Sciatic nerve (tissue), 2 donors: ENCODE data around the gene B4GALT2. TPM values are rescaled to one million over a fixed set of nuclear protein-coding genes. Genes with fewer than 3 reads are reported as not detected.

ENCODE experiments used
- ATAC-seq: fragments of 200-7000 bp; cut with Tn5 transposase; one replicate; pipeline ENCODE4 v1.9.1; 2020; ENCODE audit warnings: mild to moderate bottlenecking, moderate library complexity
- DNase-seq: peaks from one replicate; pipeline ENCODE4 v3.0.0-alpha.2; 2020; ENCODE audit warnings: low spot score
- intact Hi-C: fragments of 100-400 bp; cut with DNase I; formaldehyde crosslinking; loops from one replicate; pipeline ENCODE4 v1.14.2; 2022
- total RNA-seq: library from RNA; stranded (reverse); fragmentation: NEBNext Ultra II Directional; extraction: Animal tissue kit (Norgen Biotek cat#: 25700); gene quantifications from one replicate; pipeline ENCODE4 v1.2.1, GENCODE V29; 2021
- donor health status: DM: no; HTN: no; CAD: no.
- donor health status: DM: no; HTN: no; CAD: no.

Gene B4GALT2
- total RNA-seq, 1 donor from 2014 or later = 26.5 TPM

DNA sequence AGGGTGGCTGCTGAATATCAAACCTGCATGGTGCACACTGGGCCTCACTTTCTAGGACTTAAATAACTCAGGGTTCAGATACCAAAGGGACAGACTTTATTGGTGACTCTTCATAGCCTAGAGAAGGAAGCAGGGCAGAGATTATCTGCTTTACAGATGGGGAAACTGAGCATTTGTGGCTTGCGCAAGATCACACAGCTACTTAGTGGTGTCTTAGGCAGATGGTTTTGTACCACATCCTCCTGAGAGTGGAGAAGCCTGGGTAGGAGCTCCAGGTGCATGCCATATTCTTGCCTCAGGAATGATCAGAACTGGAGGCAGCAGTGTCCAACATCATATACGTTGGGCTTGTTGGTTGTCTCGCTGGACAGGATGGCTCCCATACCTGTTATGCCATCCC lies 16.0 kb upstream of the B4GALT2 start:
- no peak for ATAC-seq
- no peak for DNase-seq
- intact Hi-C loops = no loop called here

DNA sequence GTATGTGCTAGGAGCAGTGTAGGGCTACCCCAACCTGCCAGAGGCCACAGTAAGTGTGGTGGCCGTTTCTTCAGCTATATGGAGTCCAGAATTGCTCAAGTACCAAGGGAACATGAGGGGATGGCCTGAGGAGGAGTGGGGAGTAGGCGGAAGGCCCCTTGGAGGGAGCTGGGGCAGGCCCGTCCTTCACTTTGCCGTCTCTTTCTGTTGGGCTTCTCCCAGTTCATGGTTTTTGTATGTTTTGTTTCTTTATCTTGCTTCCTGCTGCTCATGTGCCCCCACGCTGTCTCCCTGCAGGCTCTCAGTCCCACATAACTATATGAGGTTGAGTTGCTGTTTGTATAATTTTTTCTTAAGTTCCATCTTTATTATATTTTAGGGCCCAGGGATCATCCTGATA lies 15.1 kb upstream of the B4GALT2 start:
- DNase-seq (no peak), ATAC-seq (no peak)
- intact Hi-C loops = no loop called here

DNA sequence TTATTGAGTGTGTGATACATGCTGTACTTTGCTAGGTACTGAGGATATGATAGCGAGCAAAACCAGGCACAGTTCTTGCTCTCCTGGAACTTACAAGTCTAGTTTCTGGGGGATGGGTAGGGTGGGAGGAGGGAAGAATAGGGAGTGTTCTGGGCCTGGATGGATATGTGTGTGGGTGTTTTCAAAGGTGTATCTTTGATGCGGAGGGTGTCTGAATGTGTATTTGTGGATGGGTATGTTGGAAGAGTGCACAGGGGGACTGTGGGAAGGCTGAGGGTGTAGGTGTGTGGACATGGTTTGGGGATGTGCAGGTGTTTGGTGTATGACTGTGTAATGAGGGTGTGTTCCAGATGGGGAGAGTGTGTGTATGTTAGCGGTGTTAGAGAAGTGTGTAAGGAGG lies 13.7 kb upstream of the B4GALT2 start:
- DNase-seq (no peak), ATAC-seq (no peak)
- intact Hi-C loops = no loop called here

DNA sequence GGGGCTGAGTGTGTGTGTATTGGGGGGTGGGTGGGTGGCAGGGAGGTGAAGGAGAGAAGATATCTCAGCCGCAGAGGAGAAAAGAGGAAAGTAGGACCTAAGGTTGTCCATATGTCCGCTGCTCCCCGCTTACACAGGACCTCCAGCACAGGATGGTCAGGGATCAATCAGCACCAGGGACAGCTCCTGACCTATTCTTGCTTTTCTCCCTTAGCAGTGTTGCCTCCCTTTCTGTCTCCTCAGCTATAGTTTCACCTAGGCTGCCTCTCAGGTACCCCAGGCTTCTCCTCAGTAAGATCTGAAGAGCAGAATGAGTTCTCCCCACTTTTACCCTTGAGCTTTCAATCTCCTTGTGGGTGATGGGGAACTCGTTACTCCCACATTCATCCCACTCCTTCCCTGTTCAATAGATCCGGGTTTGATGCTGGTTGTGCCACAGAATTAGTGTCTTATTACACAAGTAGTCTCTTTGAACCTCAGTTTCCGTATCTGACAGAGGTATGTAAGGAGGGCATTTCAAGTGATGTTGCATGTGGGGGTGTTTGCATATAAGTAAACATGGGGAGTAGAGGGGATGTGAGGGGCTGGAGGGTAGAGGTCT lies 10.6 kb upstream of the B4GALT2 start:
- intact Hi-C loops = no loop called here
- DNase-seq (no peak), ATAC-seq (no peak)

DNA sequence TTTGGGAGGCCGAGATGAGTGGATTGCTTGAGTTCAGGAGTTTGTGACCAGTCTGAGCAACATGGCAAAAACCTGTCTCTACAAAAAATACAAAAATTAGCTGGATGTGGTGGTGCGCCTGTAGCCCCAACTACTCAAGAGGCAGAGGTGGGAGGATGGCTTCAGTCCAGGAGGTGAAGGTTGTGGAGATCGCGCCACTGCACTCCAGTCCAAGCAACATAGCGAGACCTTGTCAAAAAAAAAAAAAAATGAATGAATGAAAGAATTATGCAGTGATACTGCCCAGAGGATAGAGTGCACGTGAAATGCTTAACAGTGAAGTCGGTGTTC lies 9.6 kb upstream of the B4GALT2 start:
- DNase-seq = no peak
- intact Hi-C loops = no loop called here
- no peak for ATAC-seq

DNA sequence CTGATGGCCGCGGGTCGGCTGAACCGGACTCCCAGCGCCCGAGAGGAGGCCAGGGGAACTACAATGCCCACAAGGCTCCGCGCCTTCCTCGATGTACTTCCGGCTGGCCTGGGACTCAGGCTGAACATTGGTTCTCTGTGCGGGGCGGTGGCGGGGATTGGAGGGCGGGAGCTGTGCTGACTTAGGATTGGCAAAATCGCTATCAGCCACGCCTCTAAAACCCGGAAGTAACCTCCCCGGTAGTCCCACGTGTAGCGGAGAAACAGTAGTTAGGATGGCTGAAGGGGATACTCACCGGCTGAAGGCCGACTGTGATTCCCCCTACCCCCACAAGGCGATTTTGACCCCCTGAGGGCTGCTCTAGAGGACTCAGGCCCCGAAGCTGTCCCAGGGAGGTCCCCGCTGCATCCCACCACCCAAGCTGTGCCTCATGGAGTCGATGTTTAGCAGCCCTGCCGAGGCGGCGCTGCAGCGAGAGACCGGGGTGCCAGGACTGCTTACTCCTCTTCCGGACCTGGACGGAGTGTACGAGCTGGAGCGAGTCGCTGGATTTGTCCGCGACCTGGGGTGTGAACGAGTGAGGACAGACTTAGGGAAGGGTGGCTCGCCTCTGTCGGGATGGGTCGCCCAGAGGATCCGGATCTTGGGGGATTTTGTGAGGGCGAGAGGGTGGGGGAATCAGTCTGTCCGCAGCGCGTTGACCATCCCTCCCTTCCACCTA lies 9.1 kb upstream of the B4GALT2 start, which contains the start of gene DPH2:
Gene DPH2, plus strand, starts transcription at position 265 of the 721 bp plus-strand sequence. Its CDS starts 166 bp downstream, at position 431.
- intact Hi-C loops = no loop called here
- ATAC-seq (peak; percentile 96), DNase-seq (peak; percentile 97)

DNA sequence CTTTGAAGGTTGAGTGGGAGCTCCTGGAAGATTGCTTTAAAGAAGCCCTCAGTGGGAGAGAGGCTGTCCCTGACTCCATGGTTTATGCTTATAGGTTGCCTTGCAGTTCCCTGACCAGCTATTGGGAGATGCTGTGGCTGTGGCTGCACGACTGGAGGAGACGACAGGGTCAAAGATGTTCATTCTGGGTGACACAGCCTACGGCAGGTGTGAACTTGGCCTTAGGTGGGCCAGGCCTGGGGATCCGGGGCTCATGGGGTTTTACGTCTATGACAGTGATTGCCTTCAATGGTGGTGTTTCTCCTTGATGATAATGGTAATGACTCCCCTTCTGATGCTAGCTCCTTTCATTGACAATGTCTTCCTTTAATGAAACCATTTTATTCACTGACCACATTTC lies 8.5 kb upstream of the B4GALT2 start:
- ATAC-seq (no peak), DNase-seq (no peak)
- intact Hi-C loops = no loop called here

DNA sequence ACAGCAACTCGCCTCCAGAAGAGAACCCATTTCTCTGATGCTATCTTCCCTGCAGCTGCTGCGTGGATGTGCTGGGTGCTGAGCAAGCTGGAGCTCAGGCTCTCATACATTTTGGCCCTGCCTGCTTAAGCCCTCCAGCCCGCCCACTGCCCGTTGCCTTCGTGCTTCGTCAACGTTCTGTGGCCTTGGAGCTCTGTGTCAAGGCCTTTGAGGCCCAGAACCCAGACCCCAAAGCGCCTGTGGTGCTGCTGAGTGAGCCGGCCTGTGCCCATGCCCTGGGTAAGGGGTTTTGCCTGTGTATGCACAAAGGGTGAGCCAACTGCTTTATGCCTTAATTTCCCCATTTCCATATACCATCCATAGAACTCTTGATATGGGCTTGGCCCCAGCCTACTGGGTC lies 8.1 kb upstream of the B4GALT2 start:
- intact Hi-C loops = no loop called here
- ATAC-seq = no peak

DNA sequence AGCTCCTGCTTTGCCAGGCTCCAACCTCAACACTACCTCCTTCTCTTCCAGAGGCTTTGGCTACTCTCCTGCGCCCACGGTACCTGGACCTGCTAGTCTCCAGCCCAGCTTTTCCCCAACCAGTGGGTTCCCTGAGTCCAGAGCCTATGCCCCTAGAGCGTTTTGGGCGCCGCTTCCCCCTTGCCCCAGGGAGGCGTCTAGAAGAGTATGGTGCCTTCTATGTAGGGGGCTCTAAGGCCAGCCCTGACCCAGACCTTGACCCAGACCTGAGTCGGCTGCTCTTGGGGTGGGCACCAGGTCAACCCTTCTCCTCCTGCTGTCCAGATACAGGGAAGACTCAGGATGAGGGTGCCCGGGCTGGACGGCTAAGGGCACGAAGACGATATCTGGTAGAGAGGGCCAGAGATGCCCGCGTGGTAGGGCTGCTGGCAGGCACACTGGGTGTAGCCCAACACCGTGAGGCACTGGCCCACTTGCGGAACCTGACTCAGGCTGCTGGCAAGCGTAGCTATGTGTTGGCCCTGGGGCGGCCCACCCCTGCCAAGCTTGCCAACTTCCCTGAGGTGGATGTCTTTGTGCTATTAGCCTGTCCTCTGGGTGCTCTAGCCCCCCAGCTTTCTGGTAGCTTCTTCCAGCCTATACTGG lies 7.6 kb upstream of the B4GALT2 start:
- intact Hi-C loops = no loop called here
- no peak for ATAC-seq

More for the DNA sequence above, 8.1 kb upstream of the B4GALT2 start:
- no peak for DNase-seq

DNA sequence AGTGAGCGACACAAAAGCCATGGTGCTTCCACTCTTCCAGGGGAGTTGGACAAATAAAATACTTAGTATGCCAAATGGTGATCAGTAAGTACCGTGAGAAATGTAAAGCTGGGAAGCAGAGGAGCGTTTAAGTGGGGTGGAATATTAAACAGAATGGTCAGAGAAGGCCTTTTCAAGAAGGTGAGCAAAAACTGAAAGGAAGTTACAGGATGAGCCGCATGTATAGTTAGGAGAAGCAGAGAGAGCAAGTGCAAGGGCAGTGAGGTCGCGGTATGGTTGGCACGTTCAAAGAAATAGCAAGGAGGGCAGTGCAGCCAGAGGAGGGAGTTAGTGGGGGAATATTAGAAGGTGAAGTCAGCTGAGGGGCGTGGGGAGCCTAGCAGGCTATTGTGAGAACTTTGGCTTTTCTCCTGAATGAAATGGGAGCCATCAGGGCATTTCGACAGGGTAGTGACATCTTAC lies 5.0 kb upstream of the B4GALT2 start:
- DNase-seq = peak; percentile 54
- no peak for ATAC-seq
- intact Hi-C loops = no loop called here

More for the DNA sequence above, 7.6 kb upstream of the B4GALT2 start:
- DNase-seq = no peak

DNA sequence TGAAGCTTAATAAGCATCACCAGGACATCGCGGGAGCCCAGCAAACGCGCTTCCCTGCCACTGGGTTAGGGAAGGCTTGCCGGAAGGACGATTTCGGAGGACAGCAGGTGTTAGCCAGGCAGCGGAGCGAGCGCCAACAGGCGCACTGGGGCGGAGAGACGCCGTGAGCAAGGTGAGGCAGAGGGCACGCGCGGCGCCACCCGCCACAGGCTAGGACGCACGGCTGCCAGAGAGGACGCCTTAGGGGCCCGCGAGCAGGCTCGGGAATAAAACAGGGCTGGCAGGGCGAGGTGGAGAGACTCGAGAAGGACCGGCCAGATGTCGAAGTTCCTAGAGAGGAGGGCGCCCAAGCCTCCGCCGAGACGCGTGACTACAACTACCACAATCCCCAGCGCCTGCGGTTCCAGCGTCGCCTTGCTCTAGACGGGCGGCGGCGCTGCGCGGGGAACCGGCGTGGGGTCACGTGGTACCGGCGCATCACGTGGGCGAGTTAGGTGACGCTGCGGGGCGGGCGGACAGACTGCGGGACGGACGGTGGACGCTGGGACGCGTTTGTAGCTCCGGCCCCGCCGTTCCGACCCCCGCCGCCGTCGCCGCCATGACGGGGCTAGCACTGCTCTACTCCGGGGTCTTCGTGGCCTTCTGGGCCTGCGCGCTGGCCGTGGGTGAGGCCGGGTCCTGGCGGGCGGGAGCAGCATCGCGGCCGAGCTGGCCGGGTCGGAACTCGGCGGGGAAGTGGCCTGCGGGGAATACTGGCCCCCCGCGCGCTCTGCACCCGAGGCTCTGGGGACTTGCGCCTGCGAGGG lies 4.4 kb upstream of the B4GALT2 start, which contains the start of gene ATP6V0B:
Gene ATP6V0B, plus strand, starts transcription at position 518 of the 806 bp plus-strand sequence. Its CDS starts 81 bp downstream, at position 599.
- intact Hi-C loops = no loop called here
- ATAC-seq = peak; percentile 92
- DNase-seq = peak; percentile 99

DNA sequence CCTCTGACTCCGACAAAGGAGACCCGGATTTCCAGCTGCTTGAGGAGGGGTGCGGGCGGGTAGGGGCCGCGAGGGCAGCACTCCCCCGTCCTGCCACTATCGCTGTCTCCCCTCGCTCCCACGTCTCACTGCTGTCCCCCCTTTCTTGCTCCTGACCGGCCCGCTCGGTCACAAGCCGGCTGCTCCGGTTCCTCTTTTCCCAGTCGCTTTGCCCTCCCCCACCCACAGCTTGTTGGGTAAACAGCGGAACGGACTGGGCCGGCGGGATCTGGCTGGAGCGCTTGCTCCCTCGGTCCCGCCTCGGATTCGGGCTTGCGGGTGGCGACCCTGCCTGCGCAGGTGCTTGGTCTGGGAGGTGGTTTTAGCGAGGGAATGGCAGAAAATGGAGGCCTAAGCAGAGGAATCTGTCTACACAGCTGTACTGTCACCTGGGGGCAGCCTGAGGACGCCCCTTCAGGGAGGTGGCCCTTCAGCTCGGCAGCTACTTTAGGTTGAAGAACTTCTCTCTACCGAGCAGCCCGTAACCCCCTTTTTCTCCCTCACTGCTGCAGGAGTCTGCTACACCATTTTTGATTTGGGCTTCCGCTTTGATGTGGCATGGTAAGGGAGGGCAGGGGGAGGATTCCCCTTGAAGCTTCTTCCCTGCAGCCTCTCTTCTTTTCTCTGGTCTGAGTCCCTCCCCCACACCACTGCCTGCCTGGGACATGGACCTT lies 3.6 kb upstream of the B4GALT2 start:
- intact Hi-C loops = no loop called here
- DNase-seq = peak; percentile 83
- peak; percentile 31 for ATAC-seq

DNA sequence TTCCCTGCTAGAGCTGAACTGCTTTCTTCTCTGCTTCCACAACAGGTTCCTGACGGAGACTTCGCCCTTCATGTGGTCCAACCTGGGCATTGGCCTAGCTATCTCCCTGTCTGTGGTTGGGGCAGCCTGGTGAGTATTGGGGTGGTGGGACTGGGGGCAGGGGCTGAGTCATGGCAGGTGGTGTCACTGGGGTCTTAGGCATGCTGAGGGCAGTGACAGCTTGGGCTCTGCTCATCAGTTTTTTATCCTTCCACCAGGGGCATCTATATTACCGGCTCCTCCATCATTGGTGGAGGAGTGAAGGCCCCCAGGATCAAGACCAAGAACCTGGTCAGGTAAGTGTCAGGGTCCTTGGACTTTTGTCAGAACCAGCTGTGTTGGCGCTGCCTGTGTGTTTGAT lies 3.0 kb upstream of the B4GALT2 start:
- DNase-seq = no peak
- intact Hi-C loops = no loop called here
- ATAC-seq = no peak

DNA sequence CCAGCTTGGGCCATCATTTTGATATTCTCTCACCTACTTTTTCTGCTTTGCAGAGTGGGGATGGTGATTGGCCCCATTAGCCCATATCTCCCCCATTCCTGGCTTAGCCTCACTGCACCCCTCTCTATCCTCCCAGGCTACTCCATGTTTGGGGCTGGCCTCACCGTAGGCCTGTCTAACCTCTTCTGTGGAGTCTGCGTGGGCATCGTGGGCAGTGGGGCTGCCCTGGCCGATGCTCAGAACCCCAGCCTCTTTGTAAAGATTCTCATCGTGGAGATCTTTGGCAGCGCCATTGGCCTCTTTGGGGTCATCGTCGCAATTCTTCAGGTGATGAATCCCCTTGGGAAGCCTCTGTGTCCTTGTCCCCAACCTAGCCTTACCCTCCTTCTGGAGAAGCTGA lies 2.1 kb upstream of the B4GALT2 start:
- intact Hi-C loops = no loop called here
- no peak for DNase-seq

DNA sequence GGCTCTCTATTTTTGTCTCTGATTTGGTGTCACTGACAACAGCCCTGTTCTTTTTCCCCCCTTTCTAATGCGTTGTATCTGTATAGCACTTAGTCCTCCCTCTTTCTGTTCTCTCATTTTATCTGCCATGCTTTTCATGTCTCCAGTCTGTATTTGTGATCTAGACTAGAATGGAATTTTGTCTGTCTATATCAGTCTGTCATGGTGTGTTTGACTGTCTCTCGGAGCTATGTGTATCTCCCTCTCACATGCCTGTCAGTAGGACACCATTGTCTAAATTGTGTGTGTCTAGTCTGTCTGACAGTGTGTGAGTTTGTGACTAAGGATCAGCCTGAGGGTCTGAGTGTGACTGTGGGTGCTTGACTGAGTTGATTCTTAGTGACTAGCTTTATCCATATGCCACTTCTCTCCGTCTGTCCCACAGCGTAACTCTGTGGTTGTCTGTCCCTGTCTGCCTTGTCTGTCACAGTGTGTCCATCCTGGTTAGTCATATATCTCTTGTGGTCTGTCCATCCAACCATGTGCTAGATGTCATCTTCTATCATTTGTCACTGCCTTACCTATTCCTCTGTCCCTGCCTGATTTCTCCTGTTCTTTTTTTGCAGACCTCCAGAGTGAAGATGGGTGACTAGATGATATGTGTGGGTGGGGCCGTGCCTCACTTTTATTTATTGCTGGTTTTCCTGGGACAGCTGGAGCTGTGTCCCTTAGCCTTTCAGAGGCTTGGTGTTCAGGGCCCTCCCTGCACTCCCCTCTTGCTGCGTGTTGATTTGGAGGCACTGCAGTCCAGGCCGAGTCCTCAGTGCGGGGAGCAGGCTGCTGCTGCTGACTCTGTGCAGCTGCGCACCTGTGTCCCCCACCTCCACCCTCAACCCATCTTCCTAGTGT lies 1.4 kb upstream of the B4GALT2 start:
- intact Hi-C loops = no loop called here
- ATAC-seq (no peak), DNase-seq (no peak)

More for the DNA sequence above, 2.1 kb upstream of the B4GALT2 start:
- ATAC-seq = no peak

DNA sequence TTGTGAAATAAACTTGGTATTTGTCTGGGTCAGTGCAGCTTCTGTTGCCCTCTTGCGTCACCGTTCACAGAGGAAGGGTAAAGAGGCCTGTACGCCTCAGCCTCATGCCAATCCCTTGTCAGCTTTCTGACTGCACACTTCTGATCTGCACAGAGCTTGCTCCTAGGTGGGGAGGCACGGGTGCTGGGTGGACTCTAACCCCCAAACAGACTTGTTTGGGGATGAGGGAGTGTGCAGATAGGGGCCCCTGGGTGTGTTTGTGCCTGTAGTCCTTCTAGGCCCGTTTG lies 803 bp upstream of the B4GALT2 start:
- intact Hi-C loops = no loop called here
- DNase-seq (no peak), ATAC-seq (no peak)

DNA sequence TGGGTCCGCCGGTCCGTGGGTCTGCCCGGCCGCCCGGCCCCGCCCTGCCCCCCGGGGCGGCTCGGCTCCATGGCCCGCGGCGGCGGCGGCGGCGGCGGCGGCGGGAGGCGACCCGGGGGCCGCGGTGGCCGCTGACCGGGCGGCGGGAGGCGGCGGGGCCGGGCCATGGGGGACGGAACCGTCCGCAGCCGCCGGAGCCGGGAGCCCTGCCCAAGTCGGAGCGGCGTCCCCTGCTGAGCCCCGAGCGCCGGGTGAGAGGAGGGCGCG lies 184 bp downstream of the B4GALT2 start:
- DNase-seq = no peak
- intact Hi-C loops = no loop called here
- ATAC-seq = no peak

DNA sequence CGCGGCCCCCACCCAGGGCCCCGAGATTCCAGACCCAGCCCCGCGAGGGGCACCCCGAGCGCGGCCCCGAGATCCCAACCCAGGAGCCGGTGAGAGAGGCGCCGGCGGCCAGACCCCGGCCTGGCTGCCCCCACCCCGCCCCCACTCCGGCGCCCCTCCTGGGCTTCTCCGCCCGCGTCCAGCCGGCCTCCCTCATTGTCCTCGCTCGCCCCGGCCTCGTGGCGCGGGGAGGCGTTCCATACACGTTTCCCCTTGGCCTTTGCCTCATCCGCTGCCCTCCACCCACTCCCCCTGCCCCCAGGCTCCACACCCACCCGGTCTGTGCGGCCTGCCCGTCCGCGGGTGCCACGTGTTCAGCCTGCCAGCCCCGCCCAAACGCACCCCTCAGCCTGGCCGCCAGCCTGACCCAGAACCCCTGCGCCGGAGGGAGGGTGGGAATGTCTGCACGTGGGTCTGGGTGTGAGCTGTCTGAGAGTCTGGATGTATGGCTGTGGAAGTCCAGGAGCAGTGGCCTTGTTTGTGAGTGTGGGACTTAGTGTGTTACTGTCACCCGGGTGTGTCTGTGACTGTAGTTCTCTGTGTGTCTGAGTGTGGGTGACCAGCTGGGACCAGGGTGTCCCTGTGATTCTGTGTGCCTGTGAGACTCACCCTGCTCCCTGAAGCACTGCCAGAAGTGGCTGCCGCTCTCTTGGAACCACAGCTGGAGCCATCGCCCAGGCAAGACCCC lies 681 bp downstream of the B4GALT2 start:
- intact Hi-C loops = no loop called here
- peak; percentile 72 for DNase-seq

More for the DNA sequence above, 681 bp downstream of the B4GALT2 start:
- ATAC-seq = peak; percentile 41
